ENCODE data around the gene SLAMF8.

DNA sequence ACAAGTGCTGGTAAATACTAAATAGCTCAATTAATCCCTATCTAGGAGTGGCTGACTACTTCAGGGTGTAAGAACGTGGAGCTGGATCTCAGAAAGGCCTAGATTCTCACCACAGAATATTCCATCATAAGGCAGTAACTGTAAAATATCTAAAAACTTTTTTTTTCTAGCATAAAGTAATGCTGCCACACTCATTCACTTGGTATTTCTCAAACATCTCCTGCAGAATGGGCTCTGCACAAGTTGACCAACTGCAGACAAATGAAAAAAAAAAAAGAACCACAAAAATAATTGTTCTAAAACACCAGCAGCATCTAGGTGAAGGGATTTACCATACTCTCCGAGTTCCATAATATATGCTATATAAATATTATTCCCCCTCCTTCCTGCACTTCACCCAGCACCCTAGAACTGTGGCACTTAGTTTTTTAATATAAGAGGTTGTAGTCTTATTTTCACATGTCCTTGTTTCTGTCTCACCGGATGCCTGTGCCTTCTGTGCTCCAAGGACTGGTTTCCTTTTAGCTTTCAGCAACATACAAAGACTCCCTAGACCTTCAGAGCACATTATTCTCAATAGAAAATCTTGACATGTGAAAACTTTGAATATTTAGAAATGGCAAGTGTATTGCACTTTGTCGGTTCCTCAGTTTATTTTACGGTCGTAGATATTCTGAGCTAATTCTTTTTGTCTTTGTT is 26.9 kb downstream of the SLAMF8 start:
- TF ChIP-seq SIN3A (IDR thresholded peaks at IDR 0.05; ENCODE audit: borderline replicate concordance, insufficient read depth, low read length): no peak
- TF ChIP-seq, protein P1, sequence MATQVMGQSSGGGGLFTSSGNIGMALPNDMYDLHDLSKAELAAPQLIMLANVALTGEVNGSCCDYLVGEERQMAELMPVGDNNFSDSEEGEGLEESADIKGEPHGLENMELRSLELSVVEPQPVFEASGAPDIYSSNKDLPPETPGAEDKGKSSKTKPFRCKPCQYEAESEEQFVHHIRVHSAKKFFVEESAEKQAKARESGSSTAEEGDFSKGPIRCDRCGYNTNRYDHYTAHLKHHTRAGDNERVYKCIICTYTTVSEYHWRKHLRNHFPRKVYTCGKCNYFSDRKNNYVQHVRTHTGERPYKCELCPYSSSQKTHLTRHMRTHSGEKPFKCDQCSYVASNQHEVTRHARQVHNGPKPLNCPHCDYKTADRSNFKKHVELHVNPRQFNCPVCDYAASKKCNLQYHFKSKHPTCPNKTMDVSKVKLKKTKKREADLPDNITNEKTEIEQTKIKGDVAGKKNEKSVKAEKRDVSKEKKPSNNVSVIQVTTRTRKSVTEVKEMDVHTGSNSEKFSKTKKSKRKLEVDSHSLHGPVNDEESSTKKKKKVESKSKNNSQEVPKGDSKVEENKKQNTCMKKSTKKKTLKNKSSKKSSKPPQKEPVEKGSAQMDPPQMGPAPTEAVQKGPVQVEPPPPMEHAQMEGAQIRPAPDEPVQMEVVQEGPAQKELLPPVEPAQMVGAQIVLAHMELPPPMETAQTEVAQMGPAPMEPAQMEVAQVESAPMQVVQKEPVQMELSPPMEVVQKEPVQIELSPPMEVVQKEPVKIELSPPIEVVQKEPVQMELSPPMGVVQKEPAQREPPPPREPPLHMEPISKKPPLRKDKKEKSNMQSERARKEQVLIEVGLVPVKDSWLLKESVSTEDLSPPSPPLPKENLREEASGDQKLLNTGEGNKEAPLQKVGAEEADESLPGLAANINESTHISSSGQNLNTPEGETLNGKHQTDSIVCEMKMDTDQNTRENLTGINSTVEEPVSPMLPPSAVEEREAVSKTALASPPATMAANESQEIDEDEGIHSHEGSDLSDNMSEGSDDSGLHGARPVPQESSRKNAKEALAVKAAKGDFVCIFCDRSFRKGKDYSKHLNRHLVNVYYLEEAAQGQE (IDR thresholded peaks at IDR 0.05; ENCODE audit: insufficient read depth in 1 of 2, low read depth in 2 of 2, low read length in 2 of 2): no peak
- TF ChIP-seq POLR2AphosphoS5 (IDR thresholded peaks at IDR 0.05; ENCODE audit: low read depth, low read length): no peak
